Measurements from ENCODE around the gene LDLRAD4.

Gene LDLRAD4

DNA sequence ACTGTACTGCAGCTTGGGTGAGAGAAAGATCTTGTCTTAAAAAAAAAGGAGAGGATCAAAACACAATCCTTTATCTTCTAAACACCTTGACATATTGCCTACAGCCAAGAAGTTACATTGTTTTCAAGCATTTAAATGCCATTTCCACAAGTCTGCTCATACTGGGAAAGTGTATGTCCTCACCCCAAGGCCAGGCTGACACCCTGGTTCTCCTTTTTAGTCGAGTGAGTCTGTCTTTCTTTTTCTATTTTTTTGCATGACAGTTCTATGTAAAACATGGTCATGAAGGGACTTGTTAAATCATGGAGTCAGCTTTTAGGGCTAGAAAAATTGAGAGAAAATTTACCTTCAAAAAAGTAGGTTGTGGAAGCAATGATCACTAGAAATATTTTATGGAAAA lies 274.5 kb downstream of the LDLRAD4 start:
- in situ Hi-C loops (cut with MboI; ENCODE audit: low sequenced_read_pairs): no loop called here

DNA sequence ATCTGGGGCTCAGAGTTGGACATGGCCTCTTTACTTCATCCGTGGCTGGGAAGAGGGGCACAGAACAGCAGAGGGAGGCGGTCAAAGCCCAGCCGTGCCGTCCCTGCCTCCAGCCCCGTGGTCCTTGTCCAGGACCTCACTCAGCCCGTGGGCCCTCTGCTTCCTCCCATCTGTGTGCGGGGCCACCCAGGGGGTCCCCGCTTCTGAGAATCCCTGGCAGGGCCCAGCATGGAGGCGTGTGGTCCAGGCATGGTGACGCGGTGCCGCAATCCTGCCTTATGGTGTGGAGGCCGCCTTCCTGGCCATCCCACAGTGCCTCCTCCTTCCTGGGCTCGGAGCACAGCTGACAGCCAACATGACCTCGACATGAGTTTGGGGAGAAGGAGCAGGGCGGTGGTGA lies 275.2 kb downstream of the LDLRAD4 start:
- in situ Hi-C loops (cut with MboI; ENCODE audit: low sequenced_read_pairs): no loop called here

DNA sequence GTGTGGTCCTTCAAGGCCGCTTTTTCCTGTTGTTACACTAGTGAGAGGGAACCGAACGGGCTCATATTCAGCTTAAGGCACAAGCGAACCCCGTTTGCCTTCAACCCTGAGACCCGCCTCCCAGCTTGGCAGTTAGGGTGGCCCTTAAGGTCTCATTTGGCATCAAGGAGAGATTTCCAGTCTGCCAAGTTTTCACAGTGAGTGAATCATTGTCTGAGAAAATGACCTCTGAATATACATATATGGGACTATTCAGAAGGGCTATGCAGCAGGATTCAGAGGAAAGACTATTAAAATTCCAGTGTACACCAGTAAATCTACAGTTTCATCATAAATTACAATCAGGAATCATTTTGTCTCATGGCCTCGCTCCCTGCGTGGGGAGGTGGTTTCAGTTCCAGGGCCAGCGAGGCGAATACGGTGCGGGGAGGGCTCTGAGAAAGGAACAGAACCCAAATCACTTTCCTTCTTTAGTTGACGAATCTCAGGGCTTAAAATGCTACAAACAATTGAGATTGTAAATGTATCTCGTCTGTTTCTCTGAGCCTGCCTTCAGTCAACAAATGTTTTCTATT lies 276.4 kb downstream of the LDLRAD4 start:
- in situ Hi-C loops (cut with MboI; ENCODE audit: low sequenced_read_pairs): no loop called here

DNA sequence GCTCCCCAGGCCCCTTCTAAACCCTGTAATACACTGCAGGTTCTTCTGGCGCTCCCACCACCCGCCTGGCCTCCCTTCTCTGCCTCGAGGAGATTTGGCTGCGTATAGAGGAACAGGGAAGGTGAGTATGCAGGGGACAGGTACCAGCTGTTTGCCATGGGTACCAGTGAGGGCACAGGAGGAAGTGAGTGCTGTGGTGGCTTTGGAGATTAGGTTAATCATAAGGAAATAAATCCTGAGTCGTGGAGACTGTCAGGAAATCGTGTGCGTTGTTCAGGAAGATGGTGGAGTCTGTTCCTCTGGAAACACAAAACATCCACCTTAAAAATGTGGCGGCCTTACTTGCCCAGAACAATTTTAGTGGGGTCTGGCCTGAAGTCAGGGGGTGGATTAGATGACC lies 277.4 kb downstream of the LDLRAD4 start:
- in situ Hi-C loops (cut with MboI; ENCODE audit: low sequenced_read_pairs): no loop called here

- in situ Hi-C loops (cut with MboI; ENCODE audit: low sequenced_read_pairs): no loop called here
These were observed 278.2 kb downstream of the LDLRAD4 start for GRCh38 chr18:13496691-13497281.

DNA sequence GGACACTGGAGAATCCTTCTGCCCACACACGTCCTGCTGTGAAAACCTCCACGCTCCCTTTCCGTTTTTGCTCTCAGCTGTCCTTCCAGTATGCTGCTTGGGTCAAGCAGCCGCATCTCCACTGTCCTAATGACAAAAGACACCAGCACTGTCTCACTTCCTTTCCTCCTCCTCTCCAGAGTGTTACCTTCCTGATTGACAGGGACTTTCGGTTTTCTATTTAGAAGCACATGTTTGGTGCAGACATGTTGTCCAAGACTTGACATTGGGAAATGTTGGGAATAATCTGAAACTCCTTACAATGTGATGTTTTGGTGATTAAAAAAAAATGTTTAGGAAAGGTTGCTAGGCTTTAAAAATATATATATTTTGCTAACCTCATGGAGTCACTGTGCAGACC lies 281.2 kb downstream of the LDLRAD4 start:
- in situ Hi-C loops (cut with MboI; ENCODE audit: low sequenced_read_pairs): loop anchor here (25.0 kb wide), 1 partner anchor 88 kb away; no protein-coding TSS in a partner anchor

DNA sequence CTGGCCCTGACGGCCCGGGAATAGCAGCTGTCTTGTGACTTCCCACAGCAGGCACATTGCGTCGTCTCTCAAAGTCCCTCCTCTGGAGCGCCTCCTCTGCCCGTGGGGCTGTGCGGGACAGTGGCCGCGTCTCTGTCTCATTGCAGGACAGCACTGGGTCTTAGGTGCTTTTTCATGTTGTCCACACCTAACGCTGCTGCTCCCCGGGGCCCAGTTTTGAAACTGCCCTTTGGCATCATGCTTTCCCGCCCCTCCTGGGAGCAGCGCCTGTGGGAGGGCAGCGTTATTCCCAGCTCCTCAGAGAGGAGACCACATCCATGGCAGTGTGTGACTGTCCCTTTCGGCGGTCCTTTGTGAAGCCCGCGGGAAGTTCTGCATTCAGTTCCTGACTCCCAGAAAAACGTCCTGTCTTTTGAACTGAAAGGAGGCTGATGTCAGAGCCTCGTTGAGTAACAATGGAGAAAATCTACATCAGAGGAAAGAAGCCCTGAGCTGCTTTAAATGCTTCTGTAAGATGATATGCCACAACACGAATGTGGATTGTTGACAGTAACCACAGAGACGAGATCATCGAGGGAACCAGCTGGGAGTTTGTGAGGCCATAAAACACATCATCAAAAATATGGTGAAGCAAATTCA lies 281.8 kb downstream of the LDLRAD4 start:
- in situ Hi-C loops (cut with MboI; ENCODE audit: low sequenced_read_pairs): loop anchor here (25.0 kb wide), 1 partner anchor 88 kb away; no protein-coding TSS in a partner anchor

- in situ Hi-C loops (cut with MboI; ENCODE audit: low sequenced_read_pairs): loop anchor here (25.0 kb wide), 1 partner anchor 89 kb away; no protein-coding TSS in a partner anchor
These were observed 282.4 kb downstream of the LDLRAD4 start for GRCh38 chr18:13500869-13501542.

DNA sequence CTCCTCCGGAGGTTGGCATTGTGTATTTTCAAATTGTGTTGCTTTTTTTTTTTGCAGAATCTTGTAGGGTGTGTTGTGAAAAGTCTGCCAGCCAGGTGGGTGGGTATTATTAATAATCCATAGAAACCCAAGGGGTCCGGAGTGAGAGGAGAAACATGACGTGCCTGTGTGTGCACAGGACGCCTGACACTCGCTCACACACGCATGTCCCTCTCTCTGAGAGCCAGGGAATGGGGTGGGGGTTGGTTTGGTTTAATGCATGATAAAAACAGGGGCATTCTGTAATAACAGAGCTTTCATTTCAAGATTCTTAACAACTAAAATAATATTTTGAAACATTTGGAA lies 283.0 kb downstream of the LDLRAD4 start:
- in situ Hi-C loops (cut with MboI; ENCODE audit: low sequenced_read_pairs): loop anchor here (25.0 kb wide), 1 partner anchor 89 kb away; no protein-coding TSS in a partner anchor

GRCh38 chr18:13501891-13502290 lies 283.3 kb downstream of the LDLRAD4 start:
- in situ Hi-C loops (cut with MboI; ENCODE audit: low sequenced_read_pairs): loop anchor here (25.0 kb wide), 1 partner anchor 90 kb away; no protein-coding TSS in a partner anchor

DNA sequence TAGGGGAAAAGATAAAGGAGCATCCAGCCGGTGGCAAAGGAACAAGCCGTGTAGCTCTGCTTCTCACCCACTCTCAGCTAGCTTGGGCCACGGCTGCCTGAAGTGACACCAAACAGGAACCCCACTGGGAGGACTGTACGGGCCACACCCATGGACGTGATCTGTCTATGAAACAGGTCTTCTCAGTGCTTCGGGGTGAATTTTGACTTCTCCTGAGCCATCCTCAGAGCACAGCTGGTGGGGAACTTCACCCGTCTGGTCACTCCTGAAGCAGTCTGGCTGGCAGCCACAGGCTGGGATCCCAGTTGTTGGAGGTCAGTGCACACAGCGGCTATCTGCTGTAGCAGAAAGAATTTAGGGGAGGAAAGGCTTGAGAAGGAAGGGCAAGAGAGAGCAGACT lies 284.0 kb downstream of the LDLRAD4 start:
- in situ Hi-C loops (cut with MboI; ENCODE audit: low sequenced_read_pairs): loop anchor here (25.0 kb wide), 1 partner anchor 90 kb away; no protein-coding TSS in a partner anchor

DNA sequence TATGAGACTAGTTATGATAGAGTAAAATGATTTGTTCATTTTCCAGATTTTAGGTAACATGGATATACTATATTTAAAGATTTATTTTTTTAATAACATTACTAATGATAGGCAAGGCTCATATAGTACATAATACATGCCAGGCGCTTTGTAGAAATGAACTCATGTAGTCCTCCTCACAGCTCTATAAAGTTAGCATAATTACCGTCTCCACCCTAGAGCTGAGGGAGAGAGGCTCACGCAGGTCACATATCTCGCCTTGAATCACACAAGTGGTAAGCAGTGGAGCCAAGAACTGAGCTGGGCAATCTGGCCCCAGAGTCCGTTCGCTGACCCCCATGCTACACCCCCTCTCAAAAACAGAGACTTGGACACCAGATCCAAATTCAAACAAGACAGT lies 285.3 kb downstream of the LDLRAD4 start:
- in situ Hi-C loops (cut with MboI; ENCODE audit: low sequenced_read_pairs): loop anchor here (25.0 kb wide), 1 partner anchor 92 kb away; no protein-coding TSS in a partner anchor

DNA sequence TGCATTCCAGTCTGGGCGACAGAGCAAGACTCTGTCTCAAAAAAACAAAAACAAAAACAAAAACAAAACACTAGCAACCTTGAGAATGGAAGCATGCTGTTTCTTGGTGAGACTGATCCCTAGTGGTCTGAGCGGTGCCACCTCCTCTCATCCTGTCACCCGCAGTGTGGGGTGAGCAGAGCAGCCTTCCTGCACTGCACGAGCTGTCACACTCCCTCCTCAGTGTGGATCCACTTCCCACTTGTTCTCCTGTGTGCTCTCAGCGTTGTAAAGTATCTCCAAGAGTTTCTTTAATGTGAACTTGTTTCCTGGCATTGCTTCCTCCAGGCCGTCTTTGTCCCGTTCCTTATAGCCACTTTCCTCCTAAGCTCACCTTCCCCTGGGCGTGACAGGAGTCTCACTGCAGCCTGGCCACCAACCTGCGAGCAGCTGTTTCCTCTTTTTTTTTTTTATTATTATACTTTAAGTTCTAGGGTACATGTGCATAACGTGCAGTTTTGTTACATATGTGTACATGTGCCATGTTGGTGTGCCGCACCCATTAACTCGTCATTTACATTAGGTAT lies 287.3 kb downstream of the LDLRAD4 start:
- in situ Hi-C loops (cut with MboI; ENCODE audit: low sequenced_read_pairs): loop anchor here (25.0 kb wide), 1 partner anchor 94 kb away; no protein-coding TSS in a partner anchor

DNA sequence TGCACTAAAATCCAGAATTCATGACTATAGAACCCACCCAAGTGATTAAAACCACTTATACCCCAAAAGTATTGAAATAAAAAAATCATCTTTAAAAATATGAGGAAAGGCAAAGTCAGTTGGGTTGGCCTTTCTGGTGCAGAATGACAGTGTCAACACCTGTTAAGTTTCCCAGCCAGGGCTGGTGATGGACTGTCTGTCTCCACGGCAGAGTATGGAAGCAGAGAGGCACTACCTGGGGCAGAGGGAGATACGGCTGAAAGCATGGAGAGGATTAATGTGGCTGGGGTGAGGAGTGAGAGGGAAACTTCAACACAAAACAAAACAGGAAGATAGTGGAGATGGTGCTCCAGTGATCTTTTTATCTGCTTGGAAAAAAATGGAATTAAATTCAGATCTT lies 292.0 kb downstream of the LDLRAD4 start:
- in situ Hi-C loops (cut with MboI; ENCODE audit: low sequenced_read_pairs): loop anchor here (25.0 kb wide), 1 partner anchor 98 kb away; no protein-coding TSS in a partner anchor

DNA sequence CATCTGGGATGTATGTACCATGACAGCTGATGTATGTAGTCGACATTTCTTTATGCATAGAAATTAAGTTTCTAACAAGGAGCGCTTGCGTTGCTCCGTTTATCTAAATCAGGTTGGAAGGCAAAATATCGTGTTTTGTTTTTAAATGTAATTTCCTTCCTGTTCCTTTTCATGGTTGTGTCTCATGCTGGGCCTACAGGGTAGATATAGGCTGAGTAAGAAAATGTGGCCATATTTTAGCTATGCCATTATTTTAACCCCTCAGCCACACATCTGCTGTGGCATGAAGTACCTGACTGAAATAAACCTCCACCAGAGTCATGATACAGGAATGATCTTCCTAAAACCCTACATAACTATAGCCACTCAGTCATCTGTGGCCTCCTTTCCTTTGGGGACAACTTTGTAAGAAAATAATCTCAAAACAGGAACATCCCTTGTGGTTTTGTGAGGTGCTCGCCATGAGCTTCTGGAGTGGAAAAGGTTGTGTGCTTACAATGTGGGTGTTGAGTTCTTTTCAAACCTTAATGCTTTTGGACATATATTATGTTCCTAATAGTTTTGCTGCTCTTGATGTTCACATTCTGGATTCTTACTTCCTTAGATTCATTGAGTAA lies 293.5 kb downstream of the LDLRAD4 start:
- in situ Hi-C loops (cut with MboI; ENCODE audit: low sequenced_read_pairs): loop anchor here (25.0 kb wide), 1 partner anchor 100 kb away; no protein-coding TSS in a partner anchor

DNA sequence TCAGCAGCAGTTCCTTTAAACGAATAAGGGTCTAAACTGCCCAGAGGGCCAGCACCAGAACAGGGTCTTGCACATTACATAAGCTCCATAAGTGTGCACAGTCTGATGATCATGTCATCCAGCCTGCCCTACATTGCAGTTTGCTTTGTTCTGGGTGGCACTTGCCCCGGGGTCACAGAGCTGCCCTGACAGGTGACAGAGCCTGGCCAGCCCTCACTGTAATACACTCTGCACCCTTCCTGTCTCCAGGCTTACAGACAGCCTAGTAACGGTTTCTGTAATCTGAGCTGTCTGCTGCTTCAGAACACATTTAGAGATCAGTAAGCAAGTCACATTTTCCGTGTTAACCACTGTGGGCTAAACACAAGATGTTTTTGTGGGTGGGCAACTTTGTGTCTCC lies 294.5 kb downstream of the LDLRAD4 start:
- in situ Hi-C loops (cut with MboI; ENCODE audit: low sequenced_read_pairs): loop anchor here (25.0 kb wide), 1 partner anchor 101 kb away; no protein-coding TSS in a partner anchor

- in situ Hi-C loops (cut with MboI; ENCODE audit: low sequenced_read_pairs): loop anchor here (25.0 kb wide), 1 partner anchor 101 kb away; no protein-coding TSS in a partner anchor
These were observed 294.9 kb downstream of the LDLRAD4 start for GRCh38 chr18:13513481-13513880.

DNA sequence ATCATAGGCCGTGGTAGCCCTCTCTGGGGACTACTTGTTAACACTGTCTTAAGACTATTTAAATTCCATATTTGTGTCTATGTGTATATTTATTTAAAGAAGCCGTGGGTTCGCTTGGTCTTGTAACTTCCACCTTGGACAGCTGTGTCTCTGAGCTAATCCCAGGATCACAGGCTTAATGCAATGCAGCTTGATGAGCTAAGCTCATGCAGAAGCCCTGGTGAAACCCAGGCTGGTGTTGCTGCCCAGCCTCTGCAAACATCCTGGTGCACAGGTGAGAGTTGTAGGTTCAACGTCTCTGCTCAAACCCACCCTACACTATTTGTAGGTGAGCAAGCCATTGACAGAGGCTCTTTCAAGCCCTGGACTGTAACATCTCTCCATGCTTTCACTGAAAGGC lies 296.0 kb downstream of the LDLRAD4 start:
- in situ Hi-C loops (cut with MboI; ENCODE audit: low sequenced_read_pairs): loop anchor here (25.0 kb wide), 1 partner anchor 102 kb away; no protein-coding TSS in a partner anchor

GRCh38 chr18:13516855-13517254 lies 298.3 kb downstream of the LDLRAD4 start:
- in situ Hi-C loops (cut with MboI; ENCODE audit: low sequenced_read_pairs): loop anchor here (25.0 kb wide), 1 partner anchor 105 kb away; no protein-coding TSS in a partner anchor

- in situ Hi-C loops (cut with MboI; ENCODE audit: low sequenced_read_pairs): loop anchor here (25.0 kb wide), 1 partner anchor 105 kb away; no protein-coding TSS in a partner anchor
These were observed 298.8 kb downstream of the LDLRAD4 start for GRCh38 chr18:13517369-13517768.

Data from HL-60/S4 treated with phorbol 12-myristate 13-acetate at 8.2 ng/mL for 4 days and 3 days (cell line).